Neutrophil (primary cell): ENCODE results near the gene RPL7A.

ENCODE experiments used
- H3K27ac ChIP-seq: fragments of 200-600 bp; sonication (generic); 2 replicates; pipeline ENCODE4 v1.5.1; 2016; ENCODE audit warnings: mild to moderate bottlenecking, moderate library complexity
- H3K27me3 ChIP-seq: fragments of 200-600 bp; sonication (generic); 2 replicates; pipeline ENCODE4 v1.6.0; 2016; ENCODE audit warnings: mild to moderate bottlenecking
- H3K36me3 ChIP-seq: fragments of 200-600 bp; sonication (generic); 2 replicates; pipeline ENCODE4 v1.5.1; 2017
- H3K4me1 ChIP-seq, 2 experiments: fragments of 200-600 bp in 1 of 2; sonication (generic) in 1 of 2; 1 replicate in 1 of 2; 2 replicates in 1 of 2; pipeline versions ENCODE4 v1.5.1 to v1.6.1; 2013 to 2016; ENCODE audit warnings: low read depth in 1 of 2, low read length in 1 of 2, mild to moderate bottlenecking in 1 of 2, moderate library complexity in 1 of 2; ENCODE audit not compliant: control insufficient read depth in 1 of 2, insufficient read depth in 1 of 2
- H3K4me3 ChIP-seq, 2 experiments: fragments of 200-600 bp in 1 of 2; sonication (generic) in 1 of 2; 1 replicate in 1 of 2; 2 replicates in 1 of 2; pipeline ENCODE4 v1.5.1; 2013 to 2016; ENCODE audit warnings: low read depth in 1 of 2, low read length in 1 of 2, mild to moderate bottlenecking in 1 of 2, moderate library complexity in 1 of 2
- H3K9me3 ChIP-seq: fragments of 200-600 bp; sonication (generic); 2 replicates; pipeline ENCODE4 v1.5.1; 2016
- TF ChIP-seq, protein P1 (sequence below): fragments of 200-600 bp; sonication (generic); IDR thresholded peaks from 2 replicates; pipeline ENCODE4 v1.5.1; 2016; ENCODE audit warnings: antibody characterized with exemption

The RPL7A gene

DNA sequence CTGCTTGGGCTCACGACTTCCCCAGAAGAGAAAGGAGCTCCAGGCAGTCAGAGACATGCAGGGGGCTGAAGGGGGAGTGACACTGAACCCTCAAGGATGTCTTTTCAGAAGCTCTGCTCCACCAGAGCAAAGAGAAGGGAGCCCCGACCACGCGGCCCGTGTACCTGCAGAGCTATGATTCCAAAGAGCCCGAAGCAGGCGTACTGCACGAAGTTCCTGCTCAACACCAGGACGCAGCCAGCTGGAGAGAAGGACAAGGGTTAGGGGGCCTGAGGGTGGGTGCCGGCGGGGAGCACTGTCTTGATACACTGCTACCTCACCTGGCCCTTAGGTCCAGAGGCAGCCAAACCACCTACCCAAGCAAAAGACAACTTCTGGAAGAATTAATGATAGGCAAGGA, 18.4 kb downstream of the RPL7A start:
- Histone ChIP-seq H3K36me3 (peaks cover 67% of the 10 kb centered on the region), H3K4me3 (no peak overlapping the region), H3K9me3 (no peaks in the 10 kb centered on the region), H3K4me1 (peaks cover 3 to 9% of the 10 kb centered on the region in 2 experiments), H3K27ac (no peak overlapping the region), H3K27me3 (no peaks in the 10 kb centered on the region)
- TF ChIP-seq, protein P1, sequence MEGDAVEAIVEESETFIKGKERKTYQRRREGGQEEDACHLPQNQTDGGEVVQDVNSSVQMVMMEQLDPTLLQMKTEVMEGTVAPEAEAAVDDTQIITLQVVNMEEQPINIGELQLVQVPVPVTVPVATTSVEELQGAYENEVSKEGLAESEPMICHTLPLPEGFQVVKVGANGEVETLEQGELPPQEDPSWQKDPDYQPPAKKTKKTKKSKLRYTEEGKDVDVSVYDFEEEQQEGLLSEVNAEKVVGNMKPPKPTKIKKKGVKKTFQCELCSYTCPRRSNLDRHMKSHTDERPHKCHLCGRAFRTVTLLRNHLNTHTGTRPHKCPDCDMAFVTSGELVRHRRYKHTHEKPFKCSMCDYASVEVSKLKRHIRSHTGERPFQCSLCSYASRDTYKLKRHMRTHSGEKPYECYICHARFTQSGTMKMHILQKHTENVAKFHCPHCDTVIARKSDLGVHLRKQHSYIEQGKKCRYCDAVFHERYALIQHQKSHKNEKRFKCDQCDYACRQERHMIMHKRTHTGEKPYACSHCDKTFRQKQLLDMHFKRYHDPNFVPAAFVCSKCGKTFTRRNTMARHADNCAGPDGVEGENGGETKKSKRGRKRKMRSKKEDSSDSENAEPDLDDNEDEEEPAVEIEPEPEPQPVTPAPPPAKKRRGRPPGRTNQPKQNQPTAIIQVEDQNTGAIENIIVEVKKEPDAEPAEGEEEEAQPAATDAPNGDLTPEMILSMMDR: no peak

DNA sequence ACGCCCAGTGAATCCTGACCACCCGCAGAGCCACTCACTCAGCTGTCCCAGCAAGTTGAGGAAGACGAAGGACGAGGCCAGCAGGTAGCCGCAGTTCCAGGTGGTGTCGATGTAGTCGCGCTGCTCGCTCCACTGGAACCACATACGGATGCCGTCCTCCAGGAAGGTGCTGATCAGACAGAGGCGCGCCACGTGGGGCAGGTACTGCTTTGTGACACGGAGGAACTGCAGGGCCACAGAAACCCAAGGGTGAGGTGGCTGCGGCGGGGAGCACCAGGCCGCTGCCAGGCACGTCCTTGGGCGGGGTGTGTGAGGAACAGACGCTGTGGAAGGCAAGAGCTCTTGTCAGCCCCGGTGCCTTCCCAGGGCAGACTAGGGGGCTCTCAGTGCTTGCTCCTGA, 19.2 kb downstream of the RPL7A start:
- Histone ChIP-seq H3K4me1 (peaks cover 9 to 16% of the 10 kb centered on the region in 2 experiments), H3K4me3 (no peak overlapping the region), H3K9me3 (no peaks in the 10 kb centered on the region), H3K27ac (no peak overlapping the region), H3K27me3 (no peaks in the 10 kb centered on the region), H3K36me3 (peaks cover 59% of the 10 kb centered on the region)
- TF ChIP-seq, protein P1: no peak

DNA sequence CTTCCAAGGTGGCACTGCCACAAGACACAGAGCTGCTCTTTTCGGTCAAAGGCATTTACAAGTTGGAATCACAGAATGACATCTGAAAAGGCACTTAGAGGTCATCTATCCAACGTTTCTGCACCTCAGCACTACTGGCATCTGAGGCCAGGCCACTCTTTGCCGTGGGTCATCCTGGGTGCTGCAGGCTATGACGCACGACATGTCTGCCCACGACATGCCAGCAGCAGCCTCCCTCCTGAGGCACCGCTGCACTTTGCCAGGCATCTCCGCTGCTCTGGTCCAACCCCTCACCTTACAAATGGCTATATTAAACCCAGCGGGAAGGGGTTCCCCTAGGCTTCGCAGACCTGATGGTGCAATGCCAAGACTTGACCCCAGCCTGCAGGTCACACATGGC, 19.8 kb downstream of the RPL7A start:
- TF ChIP-seq, protein P1: no peak
- Histone ChIP-seq H3K27me3 (no peaks in the 10 kb centered on the region), H3K36me3 (peaks cover 54% of the 10 kb centered on the region), H3K27ac (no peak overlapping the region), H3K4me1 (peaks cover 9 to 16% of the 10 kb centered on the region in 2 experiments), H3K9me3 (no peaks in the 10 kb centered on the region), H3K4me3 (no peak overlapping the region)

DNA sequence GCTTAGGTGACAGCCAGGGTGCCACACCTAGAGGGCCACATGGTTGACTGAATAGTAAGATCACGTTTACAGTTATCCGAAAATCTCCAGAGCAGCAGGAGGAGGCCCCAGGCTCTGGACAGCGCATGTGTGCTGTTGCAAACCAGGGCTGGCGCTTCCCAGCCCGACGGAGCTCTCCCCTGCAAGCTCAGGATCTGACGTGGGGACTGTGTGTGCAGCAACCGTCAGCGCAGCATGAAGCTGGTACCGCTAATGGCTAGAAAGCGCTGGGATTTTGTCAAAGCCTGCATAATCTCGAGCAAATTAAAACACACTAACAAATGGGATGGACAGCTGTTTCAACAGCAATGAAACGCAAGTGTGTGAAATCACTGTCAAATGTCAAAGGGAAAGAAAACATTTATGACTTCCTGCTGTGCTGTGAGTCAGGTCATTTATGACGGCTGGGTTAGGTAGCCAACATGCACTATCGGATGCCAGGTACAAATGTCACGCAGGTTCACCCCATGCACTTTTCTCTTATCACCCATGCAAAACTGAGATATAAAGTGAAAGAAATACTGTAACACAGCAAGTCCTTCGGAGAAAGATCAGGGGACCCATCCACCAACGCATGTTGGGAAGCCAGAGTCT, 20.3 kb downstream of the RPL7A start:
- H3K27me3 ChIP-seq: no peaks in the 10 kb centered on the region
- TF ChIP-seq, protein P1: no peak
- H3K4me3 ChIP-seq: no peak overlapping the region
- H3K36me3 ChIP-seq: peaks cover 54% of the 10 kb centered on the region
- no peak overlapping the region for H3K27ac ChIP-seq
- peaks cover 9 to 16% of the 10 kb centered on the region in 2 experiments for H3K4me1 ChIP-seq
- H3K9me3 ChIP-seq: no peaks in the 10 kb centered on the region

DNA sequence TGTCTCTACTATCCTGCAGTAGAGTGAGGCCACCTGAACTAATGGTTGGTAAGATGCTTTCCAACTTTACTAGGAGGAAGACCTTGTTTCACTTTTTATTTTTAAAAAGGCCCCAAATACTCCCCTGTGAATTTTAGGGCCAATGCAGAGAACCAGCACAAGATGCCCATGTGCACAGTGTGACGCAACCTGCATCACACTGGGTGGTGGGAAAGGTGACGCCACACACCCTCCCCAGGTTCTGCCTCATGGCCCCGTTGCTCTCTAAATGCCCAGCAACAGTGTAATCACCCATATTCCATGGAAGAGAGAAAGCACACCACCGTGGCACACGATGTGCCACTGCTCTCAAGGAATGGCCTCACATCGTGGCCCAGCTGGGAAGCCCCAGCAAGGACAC, 21.4 kb downstream of the RPL7A start:
- Histone ChIP-seq H3K27me3 (no peaks in the 10 kb centered on the region), H3K4me1 (peaks cover 15 to 22% of the 10 kb centered on the region in 2 experiments), H3K4me3 (no peak overlapping the region), H3K9me3 (no peaks in the 10 kb centered on the region), H3K27ac (no peak overlapping the region), H3K36me3 (peaks cover 44% of the 10 kb centered on the region)
- TF ChIP-seq, protein P1: no peak
